ENCODE data around the gene CCDC24. TPM values are rescaled to one million over a fixed set of nuclear protein-coding genes. Genes with fewer than 3 reads are reported as not detected.

CCDC24 gene
- total RNA-seq, 1 experiment from 2014 or later, result 24.4 TPM

- CTCF ChIA-PET, result interaction anchor here (0.5 kb wide), 1 partner anchor 40 kb away, joined by 3 read pairs; no protein-coding TSS in a partner anchor
- Histone ChIP-seq H3K36me3 (ENCODE audit: control insufficient read depth, insufficient read depth, low read length) (no peaks in the 10 kb centered on the region), H3K27me3 (ENCODE audit: control insufficient read depth, insufficient read depth, low read length) (no peaks in the 10 kb centered on the region), H3K4me3 (ENCODE audit: low read depth in 2 of 2, low read length in 2 of 2) (no peak overlapping the region), H3K4me1 (ENCODE audit: control insufficient read depth, insufficient read depth, low read length) (peaks cover 4% of the 10 kb centered on the region; the same call in 1 of the 2 replicates), H3K9me3 (ENCODE audit: control insufficient read depth, insufficient read depth, low read depth, low read length) (no peaks in the 10 kb centered on the region), H3K27ac (ENCODE audit: low read length) (no peak overlapping the region)
- intact Hi-C loops (cut with micrococcal nuclease; ENCODE audit: unreplicated experiment), result no loop called here
- ATAC-seq (no peak), DNase-seq (ENCODE audit: low read depth, low spot score) (no peak)
- in situ Hi-C loops (cut with HindIII; ENCODE audit: low pct_unique_long_range_greater_than_20kb, low sequenced_read_pairs), result no loop called here
- POLR2A ChIA-PET, result interaction anchor here (0.7 kb wide), 1 partner anchor 336 kb away, joined by 3 read pairs; the partner anchor contains the start of gene ST3GAL3
- TF ChIP-seq CTCF (IDR thresholded peaks at IDR 0.05), result no peak
- BruUV-seq (replicated peaks), result no TSS peak
These were observed 52.0 kb downstream of the CCDC24 start for GRCh38 chr1:44043176-44044070.

GRCh38 chr1:44044071-44044801, 52.8 kb downstream of the CCDC24 start:
- TF ChIP-seq SIN3A (IDR thresholded peaks at IDR 0.05; ENCODE audit: borderline replicate concordance, insufficient read depth, low read depth, low read length) (no peak), POLR2AphosphoS5 (IDR thresholded peaks at IDR 0.05; ENCODE audit: low read depth, low read length) (no peak), CTCF (IDR thresholded peaks at IDR 0.05) (no peak), TCF7L2 (IDR thresholded peaks at IDR 0.05; ENCODE audit: low read depth, low read length) (no peak), REST (IDR thresholded peaks at IDR 0.05; ENCODE audit: insufficient read depth in 1 of 2, low read depth in 2 of 2, low read length in 1 of 2) (no peak)
- ChIA-PET CTCF (interaction anchor here (0.5 kb wide), 2 partner anchors 40 kb away, joined by 3 read pairs; no protein-coding TSS in a partner anchor), POLR2A (interaction anchor here (0.7 kb wide), 1 partner anchor 337 kb away, joined by 3 read pairs; the partner anchor contains the start of gene ST3GAL3)
- no peak overlapping the region for H3K27ac ChIP-seq (ENCODE audit: low read length)
- H3K27me3 ChIP-seq (ENCODE audit: control insufficient read depth, insufficient read depth, low read length), result no peaks in the 10 kb centered on the region
- H3K36me3 ChIP-seq (ENCODE audit: control insufficient read depth, insufficient read depth, low read length), result no peaks in the 10 kb centered on the region
- BruUV-seq (replicated peaks), result no TSS peak
- peaks cover 6% of the 10 kb centered on the region; the same call in 1 of the 2 replicates for H3K4me1 ChIP-seq (ENCODE audit: control insufficient read depth, insufficient read depth, low read length)
- H3K9me3 ChIP-seq (ENCODE audit: control insufficient read depth, insufficient read depth, low read depth, low read length), result no peaks in the 10 kb centered on the region
- in situ Hi-C loops (cut with HindIII; ENCODE audit: low pct_unique_long_range_greater_than_20kb, low sequenced_read_pairs), result no loop called here
- ATAC-seq (no peak), DNase-seq (ENCODE audit: low read depth, low spot score) (no peak)
- no peak overlapping the region for H3K4me3 ChIP-seq (ENCODE audit: low read depth in 2 of 2, low read length in 2 of 2)
- intact Hi-C loops (cut with micrococcal nuclease; ENCODE audit: unreplicated experiment), result no loop called here

Measured in Panc1 (cell line).